ENCODE results near the gene EXOC6B. TPM values are rescaled to one million over a fixed set of nuclear protein-coding genes. Genes with fewer than 3 reads are reported as not detected.

Gene EXOC6B
- total and polyA plus RNA-seq, 9 of the 15 experiments (the other 6 are each of a cell fraction or from before 2014, with no cell fraction given), result 0.28 to 4.2 (median 2.0) TPM

GRCh38 chr2:72696559-72696958, 129.3 kb downstream of the EXOC6B start:
- ATAC-seq (peak; percentile 31; the same call in 1 of the 3 replicates), DNase-seq (ENCODE audit: extremely low read depth in 1 of 4, low spot score in 3 of 4) (peak; percentile 10 to 63 (median 20)), FAIRE-seq (peak; percentile 55)
- in situ Hi-C loops (cut with MboI), result no loop called here
- ChIA-PET POLR2A (no interaction called here), CTCF (ENCODE audit: low intra/inter-chr PET ratio) (no interaction called here)
- no peaks in the 10 kb centered on the region for H3K9me1 ChIP-seq (ENCODE audit: control insufficient read depth, insufficient read depth, low read length)
- peaks cover 3% of the 10 kb centered on the region; the same call in 1 of the 2 replicates for H3K9me3 ChIP-seq (replicated peaks; ENCODE audit: control insufficient read depth, insufficient read depth, low read depth, low read length)
- WGBS (ENCODE audit: insufficient coverage, low coverage, missing lambda C conversion rate), result 31% methylated on average over 2 of the region's 2 CpGs
- H3K4me1 ChIP-seq (replicated peaks in 1 of 2; ENCODE audit: control insufficient read depth in 2 of 2, insufficient read depth in 2 of 2, low read length in 2 of 2), result peaks cover 0 to 14% of the 10 kb centered on the region in 2 experiments; a peak in 3 of 5 replicates
- no peaks in the 10 kb centered on the region for H3K79me2 ChIP-seq (ENCODE audit: control insufficient read depth, insufficient read depth, low read length)
- no peak overlapping the region for H3K4me3 ChIP-seq
- H3K36me3 ChIP-seq (ENCODE audit: control insufficient read depth, insufficient read depth, low read length), result no peaks in the 10 kb centered on the region
- no peak overlapping the region for H2AFZ ChIP-seq (ENCODE audit: low read depth, low read length)
- no peak overlapping the region for H3K9ac ChIP-seq (ENCODE audit: insufficient read depth in 1 of 2, low read depth in 2 of 2, low read length in 2 of 2)
- H3K27ac ChIP-seq (ENCODE audit: extremely low read depth, low read depth, low read length), result peak overlapping the region; percentile 47; the same call in 2 of the 3 replicates
- no peaks in the 10 kb centered on the region for H3K27me3 ChIP-seq (ENCODE audit: control insufficient read depth in 2 of 2, insufficient read depth in 2 of 2, low read length in 2 of 2)
- intact Hi-C loops (cut with micrococcal nuclease), result no loop called here
- H4K20me1 ChIP-seq (replicated peaks; ENCODE audit: control insufficient read depth, insufficient read depth, low read length), result no peaks in the 10 kb centered on the region
- BruUV-seq (replicated peaks), result no TSS peak
- no peak overlapping the region for H3K4me2 ChIP-seq (ENCODE audit: insufficient read depth, low read length)
- TF ChIP-seq ZNF174 (CRISPR knock-in tag; IDR thresholded peaks at IDR 0.05) (no peak), STAT6 (CRISPR knock-in tag; IDR thresholded peaks at IDR 0.05) (no peak), ZNF436 (CRISPR knock-in tag; IDR thresholded peaks at IDR 0.05) (no peak), KDM1A (IDR thresholded peaks at IDR 0.05) (peak in 1 of 2 experiments; percentile 41; a peak in 1 of 4 replicates), ZNF449 (CRISPR knock-in tag; IDR thresholded peaks at IDR 0.05) (no peak), PHF8 (IDR thresholded peaks at IDR 0.05; ENCODE audit: borderline replicate concordance, low read length) (no peak), FOXP4 (CRISPR knock-in tag; IDR thresholded peaks at IDR 0.05; ENCODE audit: borderline replicate concordance) (no peak), LARP7 (IDR thresholded peaks at IDR 0.05) (no peak), ZKSCAN3 (CRISPR knock-in tag; IDR thresholded peaks at IDR 0.05) (no peak), SMAD4 (CRISPR knock-in tag; conservative IDR thresholded peaks at IDR 0.05) (peak; percentile 78), MAFF (IDR thresholded peaks at IDR 0.05; ENCODE audit: low read length) (0 out of 2 replicates have a peak, but pooled peaks have one; percentile 7), ZNF507 (tag; conservative IDR thresholded peaks at IDR 0.05) (no peak), ZNF316 (IDR thresholded peaks at IDR 0.05) (0 out of 2 replicates have a peak, but pooled peaks have one; percentile 8), TEAD4 (IDR thresholded peaks at IDR 0.05; ENCODE audit: low read length) (peak; percentile 51; the same call in 1 of the 2 replicates), TEAD4 (CRISPR knock-in tag; IDR thresholded peaks at IDR 0.05; ENCODE audit: borderline replicate concordance) (no peak), HDAC3 (IDR thresholded peaks at IDR 0.05; ENCODE audit: borderline replicate concordance, partially characterized antibody) (no peak), RBBP5 (IDR thresholded peaks at IDR 0.05; ENCODE audit: borderline replicate concordance, insufficient read depth, low read length, poor library complexity, severe bottlenecking) (no peak), ZC3H11A (IDR thresholded peaks at IDR 0.05; ENCODE audit: low read depth, low read length) (no peak), NCOR1 (IDR thresholded peaks at IDR 0.05) (peak; percentile 73)

Measured in K562 (cell line).